Stimulated activated CD4-positive, alpha-beta T cell treated with anti-CD3 and anti-CD28 coated beads, Interleukin-2, amount 100 ng/mL, for 24 hours (primary cell): Measurements from ENCODE around the gene BRPF3.

Source experiments
- DNase-seq, 2 donors: peaks; one replicate each; pipeline ENCODE4 v3.0.0-alpha.2; 2020

Gene BRPF3

GRCh38 chr6:36196113-36196879 lies at the start of gene BRPF3:
Gene BRPF3, plus strand, starts transcription at chr6:36196744. Its CDS starts 3,579 bp downstream, at chr6:36200323.
- DNase-seq, result peak; percentile 76 to 77

GRCh38 chr6:36147294-36147693 lies 49.2 kb upstream of the BRPF3 start:
- DNase-seq, result no peak

DNA sequence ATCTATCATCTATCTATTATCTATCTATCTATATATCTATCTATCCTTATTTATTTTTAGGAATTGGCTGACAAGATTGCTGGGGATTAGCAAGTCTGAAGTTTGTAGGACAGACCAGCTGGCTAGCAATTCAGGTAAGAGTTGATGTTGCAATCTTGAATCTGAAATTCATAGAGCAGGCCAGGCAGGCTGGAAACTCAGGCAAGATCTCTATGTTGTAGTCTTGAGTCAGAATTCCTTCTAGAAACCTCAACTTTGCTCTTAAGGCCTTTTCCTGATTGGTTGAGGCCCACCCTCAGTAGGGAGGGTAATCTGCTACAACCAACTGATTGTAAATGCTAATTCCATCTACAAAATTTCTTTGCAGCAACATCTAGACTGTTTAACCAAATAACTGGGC lies 47.1 kb upstream of the BRPF3 start:
- no peak for DNase-seq

DNA sequence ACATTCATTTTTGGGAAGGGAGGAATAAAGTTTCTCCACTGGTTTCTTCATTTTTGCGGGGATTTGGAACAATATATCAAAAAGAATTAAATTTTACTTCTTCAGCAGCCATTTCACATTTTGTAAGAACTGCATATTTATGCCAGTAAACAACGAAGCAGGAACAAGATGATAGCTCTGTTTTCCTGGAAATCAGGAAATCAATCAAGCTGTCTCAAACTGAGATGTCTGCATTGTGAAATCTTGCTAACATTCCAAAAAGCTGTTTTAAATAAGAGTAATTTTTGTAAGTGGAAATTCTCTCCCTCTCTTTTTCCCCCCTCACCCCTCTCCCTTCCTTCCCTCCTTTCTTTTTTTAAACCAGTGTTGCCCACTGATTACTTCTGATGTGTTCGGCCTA lies 46.3 kb upstream of the BRPF3 start:
- DNase-seq, result no peak

GRCh38 chr6:36154286-36154685 lies 42.3 kb upstream of the BRPF3 start:
- no peak for DNase-seq

GRCh38 chr6:36155662-36156061 lies 40.9 kb upstream of the BRPF3 start:
- DNase-seq, result no peak

DNA sequence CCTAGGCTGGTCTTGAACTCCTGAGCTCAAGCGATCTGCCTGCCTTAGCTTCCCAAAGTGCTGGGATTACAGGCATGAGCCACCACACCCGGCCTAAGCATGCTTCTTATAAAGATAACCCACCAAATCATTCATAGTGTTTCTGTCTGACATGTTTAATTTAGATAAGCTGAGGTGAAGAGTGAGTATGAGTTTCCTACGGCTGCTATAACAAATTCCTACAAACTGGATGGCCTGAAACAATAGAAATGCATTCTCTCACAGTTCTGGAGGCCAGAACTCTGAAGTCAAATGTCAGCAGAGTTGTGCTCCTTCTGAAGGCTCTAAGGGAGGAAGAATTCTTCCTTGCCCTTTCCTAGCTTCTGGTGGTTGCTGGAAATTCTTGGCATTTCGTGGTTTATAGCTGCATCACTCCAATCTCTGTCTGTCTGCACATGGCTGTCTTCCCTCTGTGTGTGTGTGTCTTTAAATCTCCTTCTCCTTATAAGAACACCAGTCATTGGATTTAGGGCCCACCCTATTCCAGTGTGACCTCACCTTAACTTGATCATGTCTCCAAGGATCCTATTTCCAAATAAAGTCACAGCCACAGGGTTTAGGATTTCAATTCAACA lies 36.3 kb upstream of the BRPF3 start:
- no peak for DNase-seq

DNA sequence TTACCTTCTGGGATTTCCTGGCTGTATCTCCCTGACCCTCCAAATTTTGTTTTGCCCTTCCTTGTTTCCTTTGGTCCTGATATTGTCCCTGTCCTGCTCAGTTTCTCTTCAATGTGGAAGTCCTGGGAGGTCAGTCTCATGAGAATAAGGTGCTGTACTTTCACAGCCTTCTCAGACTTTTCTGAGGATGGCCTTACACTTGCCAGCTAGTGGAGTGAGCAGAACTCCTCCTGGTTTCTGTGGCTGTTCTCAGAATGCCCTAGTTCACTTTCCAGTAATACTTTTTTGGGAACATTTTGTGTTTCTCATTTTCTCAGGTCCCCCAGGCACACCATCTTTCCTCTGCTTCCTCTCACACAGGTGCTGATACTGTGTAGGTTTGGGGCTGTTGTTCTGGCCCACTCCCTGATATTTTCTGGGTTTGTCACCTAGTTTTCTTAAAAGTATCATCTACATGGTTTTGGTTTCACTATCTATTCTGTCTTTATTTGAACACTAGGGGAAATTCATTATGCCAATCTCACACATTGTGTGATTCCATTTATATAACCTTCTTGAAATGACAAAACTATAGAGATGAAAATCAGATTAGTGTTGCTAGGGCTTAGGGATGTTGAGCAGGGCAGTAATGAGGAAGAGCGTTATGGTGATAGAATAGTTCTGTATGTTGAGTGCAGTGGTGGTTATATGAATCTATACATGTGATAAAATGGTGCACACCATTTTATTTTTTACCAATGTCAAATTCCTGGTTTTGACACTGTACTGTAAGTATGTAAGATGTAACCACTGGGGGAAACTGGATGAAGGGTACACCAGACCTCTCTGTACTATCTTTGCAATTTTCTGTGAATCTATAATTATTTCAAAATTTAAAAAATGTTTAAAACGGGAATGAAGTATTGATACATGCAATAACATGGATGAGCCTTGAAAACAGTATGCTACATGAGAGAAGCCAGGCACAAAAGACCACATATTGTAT lies 27.2 kb upstream of the BRPF3 start:
- no peak for DNase-seq

DNA sequence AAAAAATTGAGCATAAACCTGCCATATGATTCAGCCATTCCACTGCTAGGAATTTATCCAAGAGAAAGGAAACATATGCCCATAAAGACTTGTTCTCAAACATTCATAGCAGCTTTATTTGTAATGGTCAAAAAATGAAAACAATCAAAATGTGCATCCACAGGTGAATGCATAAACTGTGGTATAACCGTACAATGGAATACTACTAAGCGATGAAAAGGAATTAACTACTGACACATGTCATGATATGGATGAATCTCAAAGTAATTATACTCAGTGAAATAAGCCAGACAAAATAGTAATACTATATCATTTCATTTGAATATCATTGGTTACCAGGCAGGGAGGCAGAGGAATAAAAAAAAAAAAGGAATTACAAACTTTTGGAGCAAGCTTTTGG lies 25.8 kb upstream of the BRPF3 start:
- no peak for DNase-seq

GRCh38 chr6:36171573-36171972 lies 25.0 kb upstream of the BRPF3 start:
- no peak for DNase-seq

GRCh38 chr6:36177166-36177565 lies 19.4 kb upstream of the BRPF3 start:
- no peak for DNase-seq

DNA sequence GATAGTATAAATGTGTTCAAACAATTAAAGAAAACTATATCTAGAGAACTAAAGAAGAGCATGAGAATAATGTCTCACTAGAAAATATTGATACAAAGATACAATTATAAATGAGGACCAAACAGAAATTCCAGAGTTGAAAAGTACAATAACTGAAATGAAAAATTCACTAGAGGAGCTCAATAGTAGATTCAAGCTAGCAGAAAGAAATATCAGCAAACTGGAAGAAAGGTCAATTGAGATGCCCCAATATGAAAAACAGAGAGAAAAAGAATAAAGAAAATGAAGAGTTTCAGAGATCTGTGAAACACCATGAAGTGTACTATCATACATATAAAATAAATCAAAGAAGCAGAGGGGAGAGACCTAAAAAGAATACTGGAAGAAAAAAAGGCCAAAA lies 18.0 kb upstream of the BRPF3 start:
- no peak for DNase-seq

- no peak for DNase-seq
Measured at GRCh38 chr6:36180126-36180525, 16.4 kb upstream of the BRPF3 start.

GRCh38 chr6:36184311-36184710 lies 12.2 kb upstream of the BRPF3 start:
- no peak for DNase-seq

- no peak for DNase-seq
Measured at GRCh38 chr6:36186199-36186598, 10.3 kb upstream of the BRPF3 start.

GRCh38 chr6:36187446-36187845 lies 9.1 kb upstream of the BRPF3 start:
- no peak for DNase-seq

DNA sequence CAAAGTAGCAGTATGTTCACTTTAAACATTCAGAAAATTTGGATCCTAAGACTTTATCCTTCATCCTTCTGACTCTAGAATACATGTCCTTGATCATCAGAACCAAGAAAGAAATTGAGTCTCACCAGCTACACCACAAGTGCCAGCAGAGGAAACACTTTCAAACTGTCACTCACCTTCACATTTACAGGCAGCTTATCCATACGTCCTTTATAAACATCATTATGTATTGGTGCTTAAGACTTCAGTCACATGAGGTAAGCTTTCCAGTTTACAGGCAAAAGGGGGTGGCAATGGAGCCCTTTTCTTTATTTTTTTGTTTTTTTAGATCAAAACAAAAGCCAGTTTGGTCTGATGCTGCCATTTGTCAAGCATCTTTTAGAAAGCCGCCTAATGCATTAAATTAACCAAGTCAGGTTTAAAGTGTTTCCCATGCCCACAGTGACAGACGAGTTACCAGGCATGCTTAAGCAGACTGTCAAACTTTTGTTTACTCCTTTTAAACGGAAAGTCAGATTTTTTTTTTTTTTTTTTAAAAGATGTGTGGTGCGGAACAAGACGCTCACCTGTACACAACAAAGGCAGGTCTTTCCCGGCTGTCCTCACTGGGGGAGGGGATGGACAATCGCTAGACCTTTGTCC lies 952 bp upstream of the BRPF3 start:
- no peak for DNase-seq

GRCh38 chr6:36196880-36197548 lies 470 bp downstream of the BRPF3 start:
- peak; percentile 100 for DNase-seq

GRCh38 chr6:36197739-36198221 lies 1.2 kb downstream of the BRPF3 start:
- no peak for DNase-seq

DNA sequence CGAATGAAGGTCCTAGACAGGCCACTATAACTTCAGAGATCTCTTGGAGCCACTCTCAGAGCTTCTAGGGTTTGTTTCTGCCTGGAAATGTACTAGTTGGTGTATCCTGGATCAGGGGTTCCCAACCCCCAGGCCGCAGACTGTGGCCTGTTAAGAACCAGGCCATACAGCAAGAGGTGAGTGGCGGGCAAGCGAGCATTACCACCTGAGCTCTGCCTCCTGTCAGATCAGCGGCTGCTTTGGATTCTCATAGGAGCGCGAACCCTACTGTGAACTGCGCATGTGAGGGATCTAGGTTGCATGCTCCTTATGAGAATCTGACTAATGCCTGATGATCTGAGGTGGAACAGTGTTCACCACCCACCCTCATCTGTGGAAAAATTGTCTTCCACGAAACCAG lies 2.4 kb downstream of the BRPF3 start:
- DNase-seq, result no peak

GRCh38 chr6:36200154-36200891 lies 3.8 kb downstream of the BRPF3 start:
- no peak for DNase-seq
